ENCODE data around the gene ANKLE1. TPM values are rescaled to one million over a fixed set of nuclear protein-coding genes. Genes with fewer than 3 reads are reported as not detected.

ANKLE1 gene
- 0.81 and 1.3 TPM in 2 replicates for total RNA-seq

GRCh38 chr19:17281391-17282304 lies at the start of gene ANKLE1:
Gene ANKLE1 (plus strand): TSS chr19:17281901. CDS start chr19:17281921, 20 bp downstream.

GRCh38 chr19:17245535-17245984 lies 36.1 kb upstream of the ANKLE1 start, which contains the start of gene NR2F6:
Gene NR2F6 (minus strand): TSS chr19:17245919. CDS start chr19:17245220, 699 bp downstream.

GRCh38 chr19:17264641-17264979 lies 17.1 kb upstream of the ANKLE1 start, which contains the start of gene USHBP1:
Gene USHBP1 (minus strand): TSS chr19:17264745. CDS start chr19:17264299, 446 bp downstream.

GRCh38 chr19:17266975-17267788 lies 14.5 kb upstream of the ANKLE1 start, which contains the start of gene BABAM1:
Gene BABAM1 (plus strand): TSS chr19:17267443. CDS start chr19:17268807, 1,364 bp downstream.

GRCh38 chr19:17303167-17303939 lies 21.7 kb downstream of the ANKLE1 start, which contains the start of gene ABHD8:
Gene ABHD8 (minus strand): TSS chr19:17303425. CDS start chr19:17301616, 1,809 bp downstream.

GRCh38 chr19:17305517-17306284 lies 24.0 kb downstream of the ANKLE1 start, which contains the start of gene MRPL34:
Gene MRPL34 (plus strand): TSS chr19:17305872. CDS start chr19:17305893, 21 bp downstream.

GRCh38 chr19:17309198-17309964 lies 27.7 kb downstream of the ANKLE1 start, which contains the start of gene DDA1:
Gene DDA1 (plus strand): TSS chr19:17309563. CDS start chr19:17309655, 92 bp downstream.

GRCh38 chr19:17334414-17335409 lies 53.0 kb downstream of the ANKLE1 start, which contains the start of gene ANO8:
Gene ANO8 (minus strand): TSS chr19:17334855. CDS start chr19:17334670, 185 bp downstream.

Other genes with a start within 250 kb of the ANKLE1 start
- 3.4 and 4.0 TPM in 2 replicates for gene HAUS8, start 206.4 kb upstream of the ANKLE1 start, total RNA-seq
- 47.7 and 58.8 TPM in 2 replicates for gene MYO9B, start 206.1 kb upstream of the ANKLE1 start, total RNA-seq
- gene USE1, start 66.5 kb upstream of the ANKLE1 start, total RNA-seq: 19.0 and 25.4 TPM in 2 replicates
- gene OCEL1, start 55.7 kb upstream of the ANKLE1 start, total RNA-seq: 1.8 and 3.2 TPM in 2 replicates
- gene NR2F6, start 36.0 kb upstream of the ANKLE1 start, total RNA-seq: 31.5 and 46.8 TPM in 2 replicates
- gene USHBP1, start 17.2 kb upstream of the ANKLE1 start, total RNA-seq: 11.4 and 12.0 TPM in 2 replicates
- 113 and 123 TPM in 2 replicates for gene BABAM1, start 14.5 kb upstream of the ANKLE1 start, total RNA-seq
- gene ABHD8, start 21.5 kb downstream of the ANKLE1 start, total RNA-seq: 6.3 and 7.2 TPM in 2 replicates
- 27.8 and 39.0 TPM in 2 replicates for gene MRPL34, start 24.0 kb downstream of the ANKLE1 start, total RNA-seq
- gene DDA1, start 27.7 kb downstream of the ANKLE1 start, total RNA-seq: 25.6 and 30.5 TPM in 2 replicates
- 2.4 and 4.0 TPM in 2 replicates for gene ANO8, start 53.0 kb downstream of the ANKLE1 start, total RNA-seq
- 9.7 and 12.7 TPM in 2 replicates for gene GTPBP3, start 55.7 kb downstream of the ANKLE1 start, total RNA-seq
- 0.75 and 2.2 TPM in 2 replicates for gene PLVAP, start 95.4 kb downstream of the ANKLE1 start, total RNA-seq
- gene CCDC194, start 112.3 kb downstream of the ANKLE1 start, total RNA-seq: 0.09 and 0.28 TPM in 2 replicates
- gene BST2, start 123.7 kb downstream of the ANKLE1 start, total RNA-seq: 107 and 110 TPM in 2 replicates
- 31.3 and 31.4 TPM in 2 replicates for gene MVB12A, start 138.1 kb downstream of the ANKLE1 start, total RNA-seq
- gene TMEM221, start 166.8 kb downstream of the ANKLE1 start, total RNA-seq: under 0.01 and 0.09 TPM in 2 replicates
- not detected in 2 replicates for gene NXNL1, start 179.0 kb downstream of the ANKLE1 start, total RNA-seq
- gene SLC27A1, start 188.6 kb downstream of the ANKLE1 start, total RNA-seq: 12.4 and 16.7 TPM in 2 replicates
- 44.8 and 53.8 TPM in 2 replicates for gene PGLS, start 229.7 kb downstream of the ANKLE1 start, total RNA-seq

All from endothelial cell of coronary artery (primary cell).